ENCODE data around the gene NFU1.

GRCh38 chr2:69459936-69460335, 22.7 kb upstream of the NFU1 start:
- TF ChIP-seq CTCF (IDR thresholded peaks at IDR 0.05) (no peak), POLR2A (IDR thresholded peaks at IDR 0.05) (no peak)
